Endothelial cell of hepatic sinusoid (primary cell): ENCODE results near the gene CREBBP.

Experiments
- in situ Hi-C: cut with HindIII; loops from 2 replicates; pipeline ENCODE4 v1.10.0; 2017; ENCODE audit warnings: low sequenced_read_pairs

The CREBBP gene

DNA sequence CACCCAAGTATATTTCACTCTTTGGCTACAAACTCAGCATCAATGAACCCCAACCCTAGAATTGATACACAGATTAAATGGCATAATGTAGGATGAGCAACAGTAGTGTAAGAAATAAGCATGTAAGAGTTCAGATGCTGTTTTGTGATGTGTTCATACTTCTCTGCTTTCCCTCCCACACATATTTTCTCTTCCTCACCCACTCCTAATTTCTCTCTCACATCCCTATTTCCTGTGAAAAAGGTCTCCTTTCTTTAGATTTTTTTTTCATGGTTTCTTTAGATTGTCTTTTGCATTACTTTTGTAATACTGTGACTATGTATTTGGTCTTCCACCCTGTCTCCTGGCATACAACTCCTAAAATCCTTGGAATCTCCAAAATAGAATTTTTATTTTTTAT is 21.7 kb downstream of the CREBBP start:
- in situ Hi-C loops: no loop called here

DNA sequence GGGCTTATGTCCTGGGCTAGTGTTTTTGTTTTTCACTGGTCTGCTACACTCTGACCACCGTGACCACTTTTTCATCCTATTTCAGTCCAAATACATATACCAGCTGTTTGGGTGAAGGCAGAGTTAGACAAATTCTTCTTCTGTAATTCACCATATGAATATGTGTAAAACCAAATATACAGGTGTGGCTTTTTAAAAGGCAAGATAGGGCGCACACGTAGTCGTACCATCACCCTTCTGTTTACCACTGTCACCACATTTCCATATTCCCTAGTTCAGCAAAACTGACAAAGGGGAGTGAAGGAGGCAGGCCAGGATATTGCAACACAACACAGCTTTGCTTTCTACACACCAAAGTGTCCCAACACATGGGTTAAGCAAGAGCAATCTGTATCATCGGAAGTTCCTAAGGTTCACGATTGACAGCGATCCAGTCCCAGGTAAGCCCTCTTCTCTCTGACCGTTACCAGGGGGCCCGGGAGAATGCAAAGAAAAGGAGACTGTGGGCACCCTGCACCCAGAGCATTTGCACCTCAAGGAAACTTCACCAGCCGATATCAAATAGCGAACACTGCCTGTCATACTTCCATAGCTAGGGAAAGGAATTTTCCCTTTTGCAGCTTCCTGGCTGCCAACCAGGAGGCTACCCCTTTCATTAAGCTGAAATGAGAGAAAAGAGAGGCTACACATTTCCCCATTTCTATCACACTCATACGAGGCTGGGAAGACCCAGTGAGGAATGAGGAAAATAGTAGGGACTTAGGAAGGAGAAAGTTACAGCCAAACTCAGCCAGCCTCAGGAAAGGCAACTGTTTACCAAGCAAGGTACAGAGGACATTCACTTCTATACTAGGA is 23.1 kb downstream of the CREBBP start:
- in situ Hi-C loops: no loop called here

DNA sequence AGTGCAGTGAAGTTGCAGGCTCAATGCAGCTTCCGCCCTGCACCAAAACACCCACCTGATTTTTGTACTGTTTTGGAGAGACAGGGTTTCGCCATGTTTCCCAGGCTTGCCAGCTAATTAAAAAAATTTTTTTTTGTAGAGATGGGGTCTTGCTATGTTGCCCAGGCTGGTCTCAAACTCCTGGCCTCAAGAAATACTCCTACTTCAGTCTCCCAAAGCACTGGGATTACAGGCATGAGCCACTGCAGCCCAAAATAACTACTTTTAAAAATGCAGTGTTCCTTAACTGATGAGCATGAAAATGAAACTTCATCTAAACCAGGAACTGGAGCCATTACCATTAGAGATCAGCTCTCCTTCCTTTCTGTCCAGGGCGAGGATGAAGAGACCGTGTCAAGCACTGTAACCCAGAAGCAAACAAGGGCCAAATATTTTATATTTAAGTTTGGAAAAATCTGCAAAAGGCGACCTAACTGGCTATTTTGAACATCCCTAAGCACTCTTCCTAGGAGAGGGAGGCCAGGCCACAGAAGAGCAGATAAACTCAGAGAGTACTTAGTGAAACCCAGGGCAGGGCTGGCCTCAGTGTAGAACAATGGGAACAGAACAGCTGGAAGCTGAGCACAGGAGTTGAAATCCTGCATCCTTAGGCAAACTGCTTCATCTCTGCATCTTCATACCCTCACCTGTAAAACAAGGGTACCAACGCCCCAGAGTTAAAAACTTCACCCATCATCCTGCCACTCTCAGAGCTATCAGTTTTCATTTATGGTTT is 24.0 kb downstream of the CREBBP start:
- in situ Hi-C loops: no loop called here

DNA sequence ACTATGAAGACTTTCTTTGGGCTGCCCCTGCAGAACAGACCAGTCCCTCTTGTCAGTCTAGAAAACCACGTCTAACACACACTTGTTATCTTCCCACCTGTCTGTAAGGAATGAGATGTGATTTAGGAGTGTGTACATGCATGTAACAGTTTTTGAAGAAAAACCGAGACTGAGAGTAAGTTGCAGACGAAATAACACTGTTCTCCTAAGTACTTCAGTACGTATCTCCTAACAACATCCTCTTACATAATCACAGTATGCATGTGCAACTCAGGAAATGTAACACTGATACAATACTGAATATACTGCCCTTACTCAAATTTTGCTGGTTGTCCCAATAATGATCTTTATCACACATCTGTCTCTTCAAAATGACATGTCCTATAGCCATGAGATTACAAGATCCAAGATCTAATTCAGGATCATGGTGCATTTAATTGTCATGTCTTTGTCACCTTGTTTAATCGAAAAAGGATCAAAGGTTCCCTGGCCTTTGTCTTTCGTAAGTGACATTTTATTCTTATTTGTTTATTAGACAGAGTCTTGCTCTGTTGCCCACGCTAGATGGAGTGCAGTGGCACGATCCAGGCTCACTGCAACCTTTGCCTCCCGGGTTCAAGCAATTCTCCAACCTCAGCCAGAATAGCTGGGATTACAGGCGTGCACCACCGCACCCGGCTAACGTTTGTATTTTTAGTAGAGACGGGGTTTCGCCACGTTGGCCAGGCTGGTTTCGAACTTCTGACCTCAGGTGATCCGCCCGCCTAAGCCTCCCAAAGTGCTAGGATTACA is 25.6 kb downstream of the CREBBP start:
- in situ Hi-C loops: no loop called here

DNA sequence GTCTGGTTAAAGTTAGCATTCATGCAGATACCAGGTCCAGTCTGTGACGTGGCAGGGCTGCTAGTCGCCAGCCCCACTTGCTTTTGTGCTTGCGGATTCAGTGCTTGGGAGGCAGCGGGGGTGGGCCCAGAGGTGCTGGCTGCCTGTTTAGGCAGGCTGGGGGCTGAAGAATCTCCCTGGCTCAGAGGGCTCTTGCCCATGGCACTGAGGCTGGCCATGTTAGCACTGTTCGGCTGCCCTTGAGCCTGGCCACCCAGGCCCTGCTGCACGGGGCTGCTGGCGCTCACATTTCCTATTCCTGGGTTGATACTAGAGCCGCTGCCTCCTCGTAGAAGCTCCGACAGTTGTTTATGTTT is 30.0 kb downstream of the CREBBP start:
- in situ Hi-C loops: no loop called here

DNA sequence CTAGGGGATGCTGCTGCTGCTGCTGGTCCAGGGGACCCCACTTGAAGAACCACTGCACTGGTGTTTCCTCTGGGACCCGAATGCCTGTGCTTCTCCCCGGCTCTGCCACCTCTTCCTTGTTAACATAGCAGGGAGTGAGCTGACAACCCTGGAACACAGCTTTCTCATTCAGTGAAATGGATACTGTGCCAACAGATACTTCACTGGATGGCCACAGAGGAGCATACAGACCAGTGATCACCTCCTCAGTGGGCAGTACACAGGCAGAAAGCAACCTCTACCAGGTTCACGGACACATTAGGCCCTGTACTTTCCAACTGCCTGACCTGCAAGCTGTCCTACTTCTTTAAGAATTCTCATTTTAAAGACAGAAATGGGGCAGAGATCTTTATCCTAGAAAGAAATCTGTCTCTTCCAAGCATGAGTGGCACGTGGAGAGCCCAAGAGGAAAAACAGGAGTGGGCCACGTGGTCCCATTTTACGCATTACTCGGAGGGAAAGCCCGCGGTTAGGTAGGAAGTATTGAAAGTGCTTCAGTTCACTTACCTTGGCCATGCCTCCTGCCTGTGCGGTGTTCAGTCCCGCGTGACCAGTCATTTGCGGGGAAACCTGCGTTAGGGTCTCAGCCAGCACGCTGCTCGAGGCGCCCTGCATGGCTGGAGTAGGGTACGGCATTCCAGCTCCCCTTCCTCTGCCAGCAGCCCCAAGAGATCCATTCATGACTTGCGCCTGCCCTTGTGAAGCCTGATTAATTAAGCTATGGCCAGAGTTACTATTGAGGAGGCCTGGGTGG is 30.6 kb downstream of the CREBBP start:
- in situ Hi-C loops: no loop called here

DNA sequence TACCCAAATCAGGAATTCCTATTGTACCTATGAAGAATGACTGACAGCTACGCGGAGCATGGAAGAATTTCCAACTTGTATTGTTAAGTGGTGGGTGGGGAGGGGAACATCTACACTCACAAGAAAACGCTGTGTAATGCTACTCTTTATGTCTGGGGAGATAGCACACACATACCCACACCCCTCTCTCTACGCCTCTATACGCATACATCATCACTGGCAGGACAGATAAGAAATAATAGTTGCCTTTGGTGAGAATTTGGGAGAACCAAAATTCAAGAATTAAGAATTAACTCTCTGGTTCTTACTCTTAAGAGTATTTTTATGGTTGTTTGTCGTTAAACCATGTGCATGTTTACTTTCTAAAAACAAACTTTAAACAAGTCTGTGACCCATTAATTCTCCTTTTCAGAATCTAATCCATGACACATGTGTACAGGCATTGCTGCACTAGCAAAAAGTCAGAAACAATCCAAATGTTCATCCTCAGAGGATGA is 33.9 kb downstream of the CREBBP start:
- in situ Hi-C loops: no loop called here

DNA sequence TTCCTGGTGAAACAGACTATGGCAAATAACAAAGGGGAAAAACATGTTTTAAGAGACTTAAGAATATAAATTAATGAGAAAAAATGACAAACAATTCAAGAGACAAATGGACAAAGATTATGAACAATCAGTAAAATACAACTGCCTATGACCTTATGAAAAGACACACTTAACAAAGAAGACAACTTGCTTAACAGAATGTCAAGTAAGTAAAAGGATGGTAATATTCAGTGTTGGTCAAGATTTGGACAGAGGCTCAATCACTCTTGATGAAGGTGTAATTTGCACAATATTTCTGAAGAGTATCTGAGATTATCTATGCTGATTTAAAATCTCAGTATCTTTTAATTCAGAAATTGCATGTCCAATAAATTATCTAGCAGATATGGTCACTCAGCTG is 34.4 kb downstream of the CREBBP start:
- in situ Hi-C loops: no loop called here

DNA sequence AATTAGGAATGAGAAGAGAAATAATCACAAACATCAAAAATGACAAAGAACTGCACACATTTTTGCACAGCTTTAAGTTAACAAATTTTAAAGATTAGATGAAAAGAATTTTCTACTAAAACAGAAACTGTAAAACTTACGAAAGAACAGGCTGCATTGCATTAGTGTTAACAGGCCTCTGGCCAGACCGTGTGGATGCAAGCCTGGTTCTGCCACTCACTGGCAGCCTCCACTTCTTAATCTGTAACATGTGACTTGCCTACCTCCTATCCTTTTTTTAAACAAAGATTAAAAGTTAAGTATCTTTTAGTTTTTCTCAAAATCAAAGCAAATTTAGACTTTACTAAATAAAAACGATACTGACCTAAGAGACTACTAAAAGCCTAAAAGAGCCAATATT is 37.5 kb downstream of the CREBBP start:
- in situ Hi-C loops: no loop called here

DNA sequence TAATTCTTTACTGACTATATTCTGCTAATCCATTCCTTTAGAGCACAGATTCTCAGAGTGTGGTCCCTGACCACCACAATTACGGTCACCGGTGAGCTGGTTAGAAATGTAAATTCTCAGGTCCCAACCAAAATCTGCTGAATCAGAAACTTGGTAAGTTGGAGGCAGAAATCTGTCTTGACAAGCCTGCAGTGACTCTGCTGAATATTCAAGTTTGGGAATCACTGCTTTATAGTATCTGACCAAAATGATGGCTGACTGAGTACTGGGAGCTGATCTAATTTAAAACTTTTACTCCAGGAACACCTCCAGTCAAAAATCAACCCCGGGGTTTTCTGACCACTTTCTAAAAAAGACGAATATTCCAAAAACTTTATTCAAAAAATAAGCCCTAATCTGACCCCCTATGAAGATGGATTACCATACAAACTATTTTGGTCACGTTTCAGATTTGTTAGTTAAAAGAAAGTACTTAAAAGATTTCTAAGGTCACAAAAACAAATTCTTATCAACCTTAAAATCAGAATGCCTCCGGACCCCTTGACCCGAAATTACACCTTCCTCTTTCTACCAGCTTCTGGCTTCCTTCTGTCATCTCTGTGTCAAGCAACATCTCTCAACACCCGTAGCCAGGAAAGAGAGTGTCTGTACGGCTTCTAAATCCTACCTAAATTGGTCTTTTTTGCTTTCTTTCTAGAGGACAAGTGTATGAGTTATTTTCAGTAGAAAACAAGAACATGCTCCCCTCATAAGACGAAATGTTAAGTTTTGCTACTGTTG is 38.6 kb downstream of the CREBBP start:
- in situ Hi-C loops: no loop called here

DNA sequence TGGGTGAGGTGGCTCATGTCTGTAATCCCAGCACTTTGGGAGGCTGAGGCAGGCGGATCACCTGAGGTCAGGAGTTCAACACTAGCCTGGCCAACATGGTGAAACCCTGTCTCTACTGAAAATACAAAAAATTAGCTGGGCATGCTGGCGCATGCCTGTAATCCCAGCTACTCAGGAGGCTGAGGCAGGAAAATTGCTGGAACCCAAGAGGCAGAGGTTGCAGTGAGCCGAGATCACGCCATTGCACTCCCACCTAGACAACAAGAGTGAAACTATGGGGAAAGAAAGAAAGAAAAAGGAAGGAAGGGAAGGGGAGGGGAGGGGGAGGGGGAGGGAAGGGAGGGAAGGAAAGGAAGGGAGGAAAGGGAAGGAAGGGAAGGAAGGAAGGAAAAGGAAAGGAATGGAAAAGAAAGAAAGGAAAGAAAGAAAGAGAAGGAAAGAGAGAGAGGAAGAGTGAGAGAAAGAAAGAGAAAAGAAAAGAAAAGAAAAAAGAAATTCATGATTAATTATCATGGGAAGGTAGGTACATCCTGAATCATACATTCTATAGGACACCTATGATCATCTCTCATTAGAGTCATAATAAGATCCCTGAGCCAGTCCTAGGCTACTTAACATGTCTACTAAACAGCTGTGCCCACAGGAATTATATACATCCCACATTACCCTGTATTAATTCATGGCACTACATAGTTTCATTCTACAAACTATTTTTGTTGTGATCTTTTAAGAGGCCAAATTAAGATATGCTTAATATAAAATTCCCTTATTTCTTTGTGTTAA is 40.9 kb downstream of the CREBBP start:
- in situ Hi-C loops: no loop called here

DNA sequence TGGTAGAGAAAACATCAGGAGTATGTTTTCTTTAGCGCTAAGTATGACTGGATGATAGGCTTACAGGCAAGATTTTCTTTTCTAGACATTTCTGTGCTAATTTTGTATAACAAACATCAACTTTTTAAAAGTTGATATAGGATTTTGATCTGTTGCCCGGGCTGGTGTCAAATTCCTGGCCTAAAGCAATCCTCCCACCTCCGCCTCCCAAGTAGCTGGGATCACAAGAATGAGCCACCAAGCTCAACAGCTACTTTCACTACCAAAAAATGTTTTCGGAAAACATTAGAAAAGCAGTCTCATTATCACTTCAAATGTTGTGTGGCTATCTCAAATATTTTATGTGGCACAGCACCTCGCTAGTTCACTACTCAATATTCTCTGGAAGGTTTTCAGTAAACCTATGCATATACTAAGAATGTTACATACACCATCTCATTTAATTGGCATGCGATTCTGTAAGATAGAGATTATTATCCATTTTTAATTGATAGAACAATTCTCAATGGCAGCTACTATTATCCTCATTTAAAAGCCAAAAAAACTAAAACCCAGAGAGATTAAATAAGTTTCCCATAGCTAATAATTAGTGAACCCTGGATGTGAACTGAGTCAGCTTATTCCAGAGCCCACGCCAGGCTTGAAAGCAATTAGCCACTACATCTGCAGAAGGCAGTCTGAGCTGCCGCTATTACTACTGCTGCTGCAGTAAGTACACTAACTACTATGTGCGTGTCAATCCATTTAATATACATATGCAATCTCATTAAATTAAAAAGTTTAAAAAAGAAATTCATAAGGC is 41.7 kb downstream of the CREBBP start:
- in situ Hi-C loops: no loop called here

DNA sequence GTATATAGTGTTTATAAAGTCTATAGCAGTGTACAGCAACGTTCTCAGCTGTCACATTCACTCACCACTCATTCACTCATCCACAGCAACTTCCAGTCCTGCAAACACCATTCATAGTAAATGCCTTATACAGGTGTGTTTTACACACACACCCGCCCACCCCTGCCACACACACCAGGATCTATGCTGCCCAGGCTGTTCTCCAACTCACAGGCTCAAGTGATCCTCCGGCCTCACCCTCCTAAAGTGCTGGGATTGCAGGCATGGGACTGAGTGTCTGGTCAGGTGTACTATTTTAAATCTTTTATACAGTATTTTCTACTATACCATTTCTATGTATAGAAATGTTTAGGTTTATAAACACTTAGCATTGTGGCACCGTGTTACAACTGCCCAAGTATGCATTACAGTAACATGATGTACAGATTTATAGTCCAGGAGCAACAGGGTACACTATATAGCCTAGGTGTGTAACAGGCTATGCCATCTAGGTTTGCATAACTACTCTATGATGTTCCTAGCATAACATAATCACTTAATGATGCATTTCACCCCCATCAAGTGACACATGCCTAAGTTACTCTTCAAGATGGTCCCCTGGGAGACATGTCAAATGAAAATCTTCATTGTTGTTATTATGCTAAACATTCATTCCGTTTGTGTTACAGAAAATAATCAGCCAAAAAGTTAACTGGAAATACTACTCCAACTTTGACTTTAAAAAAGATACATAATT is 42.5 kb downstream of the CREBBP start:
- in situ Hi-C loops: no loop called here

DNA sequence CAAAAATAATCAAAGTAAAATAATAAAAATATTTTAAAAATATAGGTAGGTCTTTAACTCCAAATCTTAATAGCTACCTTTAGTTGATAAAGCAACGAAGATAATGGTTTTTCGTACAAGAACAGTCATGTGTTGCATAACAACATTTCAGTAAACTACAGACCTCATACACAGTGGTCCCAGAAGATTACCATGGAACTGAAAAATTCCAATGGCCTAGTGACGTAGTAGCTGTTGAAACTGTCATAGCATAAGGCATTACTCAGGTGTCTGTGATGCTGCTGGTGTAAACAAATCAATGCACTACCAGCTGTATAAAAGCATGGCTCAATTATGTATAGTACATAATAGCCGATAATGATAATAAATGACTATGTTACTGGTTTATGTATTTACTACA is 43.9 kb downstream of the CREBBP start:
- in situ Hi-C loops: no loop called here

DNA sequence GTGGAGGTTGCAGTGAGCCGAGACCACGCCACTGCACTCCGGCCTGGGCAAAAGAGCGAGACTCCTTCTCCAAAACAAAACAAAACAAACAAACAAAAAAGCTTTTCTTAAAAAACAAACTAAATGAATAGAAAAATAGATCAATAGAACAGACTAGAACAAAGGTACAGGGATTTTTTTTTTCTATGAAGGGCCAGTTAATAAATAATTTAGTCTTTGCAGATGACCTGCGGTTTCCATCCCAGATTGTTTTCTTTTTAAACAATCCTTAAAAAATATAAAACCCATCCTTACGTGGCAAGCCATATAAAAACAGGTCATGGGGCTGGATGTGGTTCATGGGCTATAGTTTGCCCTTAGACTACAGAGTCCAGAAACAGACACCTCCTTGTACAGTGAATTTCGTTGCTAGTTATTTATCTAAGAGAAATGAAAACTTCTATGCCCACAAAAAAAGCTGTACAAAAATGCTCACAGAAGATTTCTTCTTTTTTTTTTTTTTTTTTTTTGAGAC is 45.4 kb downstream of the CREBBP start:
- in situ Hi-C loops: no loop called here

DNA sequence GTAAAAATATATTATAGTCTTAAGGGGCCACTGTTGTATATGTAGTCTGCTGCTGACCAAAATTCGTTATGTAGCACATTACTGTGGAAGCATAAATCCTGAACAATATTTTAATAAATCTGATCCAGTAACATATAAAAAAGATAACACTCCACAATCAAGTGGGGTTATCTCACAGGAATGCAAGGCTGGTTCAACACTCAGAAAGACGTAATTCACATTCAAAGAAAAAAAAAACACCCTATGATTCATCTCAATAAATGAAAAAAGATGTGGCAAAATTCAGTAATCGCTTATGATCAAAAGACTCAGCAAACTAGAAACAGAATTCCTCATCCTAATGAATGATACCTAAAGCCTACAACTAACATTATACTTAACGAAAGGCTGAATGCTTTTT is 47.8 kb downstream of the CREBBP start:
- in situ Hi-C loops: no loop called here

DNA sequence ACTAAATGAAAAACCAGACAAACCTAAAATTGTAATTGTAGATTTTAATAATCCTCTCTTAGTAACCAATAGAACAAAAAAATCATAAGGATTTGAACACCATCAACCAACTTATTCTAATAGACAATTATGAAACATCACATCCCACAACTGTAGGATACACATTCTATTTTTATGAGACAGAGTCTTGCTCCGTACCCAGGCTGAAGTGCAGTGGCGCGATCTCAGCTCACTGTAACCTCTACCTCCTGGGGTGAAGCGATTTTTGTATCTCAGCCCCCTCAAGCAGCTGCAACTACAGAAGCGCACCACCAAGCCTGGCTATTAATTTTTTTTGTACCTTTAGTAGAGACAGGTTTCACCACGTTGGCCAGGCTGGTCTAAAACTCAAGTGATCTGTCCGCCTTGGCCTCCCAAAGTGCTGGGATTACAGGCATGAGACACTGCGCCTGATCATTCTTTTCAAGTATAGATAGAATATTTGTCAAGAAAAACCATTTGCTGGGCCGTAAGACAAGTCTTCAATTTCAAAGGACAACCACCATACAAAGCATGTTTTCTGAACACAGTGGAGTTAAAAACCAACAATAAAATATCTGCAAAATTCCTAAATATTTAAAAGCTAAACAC is 49.8 kb downstream of the CREBBP start:
- in situ Hi-C loops: no loop called here
